SK-N-DZ (cell line): ENCODE data around the gene PLCE1.

Experiments
- DNase-seq: peaks from one replicate; pipeline ENCODE4 v3.0.0-alpha.2; 2015; ENCODE audit warnings: low spot score

The PLCE1 gene

GRCh38 chr10:93993414-93993781 lies 333 bp upstream of the PLCE1 start:
- no peak for DNase-seq

GRCh38 chr10:93994438-93994801 lies 689 bp downstream of the PLCE1 start:
- DNase-seq, result no peak

- DNase-seq, result no peak
Measured at GRCh38 chr10:93995182-93995581, 1.5 kb downstream of the PLCE1 start.

- DNase-seq, result no peak
Measured at GRCh38 chr10:93995598-93996271, 2.0 kb downstream of the PLCE1 start.

GRCh38 chr10:93996551-93996950 lies 2.8 kb downstream of the PLCE1 start:
- no peak for DNase-seq

- no peak for DNase-seq
Measured at GRCh38 chr10:93997546-93997945, 3.8 kb downstream of the PLCE1 start.

GRCh38 chr10:93999401-93999851 lies 5.7 kb downstream of the PLCE1 start:
- DNase-seq, result no peak

GRCh38 chr10:94000638-94001415 lies 7.1 kb downstream of the PLCE1 start:
- DNase-seq, result no peak

- no peak for DNase-seq
Measured at GRCh38 chr10:94001416-94001810, 7.7 kb downstream of the PLCE1 start.

- DNase-seq, result no peak
Measured at GRCh38 chr10:94002156-94002555, 8.4 kb downstream of the PLCE1 start.

- DNase-seq, result no peak
Measured at GRCh38 chr10:94003488-94003887, 9.8 kb downstream of the PLCE1 start.

- no peak for DNase-seq
Measured at GRCh38 chr10:94005050-94005449, 11.3 kb downstream of the PLCE1 start.

- DNase-seq, result no peak
Measured at GRCh38 chr10:94006591-94007550, 13.1 kb downstream of the PLCE1 start.

GRCh38 chr10:94008526-94008925 lies 14.8 kb downstream of the PLCE1 start:
- no peak for DNase-seq

GRCh38 chr10:94010116-94010515 lies 16.4 kb downstream of the PLCE1 start:
- no peak for DNase-seq

- no peak for DNase-seq
Measured at GRCh38 chr10:94010886-94011285, 17.2 kb downstream of the PLCE1 start.

GRCh38 chr10:94011296-94011695 lies 17.6 kb downstream of the PLCE1 start:
- DNase-seq, result no peak

- DNase-seq, result no peak
Measured at GRCh38 chr10:94012834-94013233, 19.1 kb downstream of the PLCE1 start.

- no peak for DNase-seq
Measured at GRCh38 chr10:94013331-94013760, 19.6 kb downstream of the PLCE1 start.

GRCh38 chr10:94014304-94014703 lies 20.6 kb downstream of the PLCE1 start:
- no peak for DNase-seq

- no peak for DNase-seq
Measured at GRCh38 chr10:94016727-94017714, 23.3 kb downstream of the PLCE1 start.
